ENCODE data around the gene ZNF654.
"Not testable (repeated sequence)": the region's sequence is repeated elsewhere in the genome, so short reads cannot be mapped to it uniquely, and the experiment has no call there.

Gene ZNF654

GRCh38 chr3:88147261-88147660 is 88.2 kb downstream of the ZNF654 start:
- DNase-seq: no peak

GRCh38 chr3:88148651-88149050 is 89.6 kb downstream of the ZNF654 start:
- no peak for DNase-seq

GRCh38 chr3:88149101-88149508 is 90.0 kb downstream of the ZNF654 start:
- DNase-seq: no peak

GRCh38 chr3:88149509-88150362 is 90.7 kb downstream of the ZNF654 start, which contains the start of gene C3orf38:
C3orf38 (plus strand) TSS chr3:88149959; CDS start chr3:88150053, 94 bp downstream.
- DNase-seq: peak; percentile 74

- no peak for DNase-seq
These were observed 91.3 kb downstream of the ZNF654 start for GRCh38 chr3:88150371-88150770.

GRCh38 chr3:88150806-88151205 is 91.8 kb downstream of the ZNF654 start:
- DNase-seq: no peak

- DNase-seq: no peak
These were observed 92.3 kb downstream of the ZNF654 start for GRCh38 chr3:88151358-88151757.

GRCh38 chr3:88152841-88153240 is 93.8 kb downstream of the ZNF654 start:
- no peak for DNase-seq

GRCh38 chr3:88166419-88166971 is 107.4 kb downstream of the ZNF654 start:
- no peak for DNase-seq

- DNase-seq: no peak
These were observed 108.1 kb downstream of the ZNF654 start for GRCh38 chr3:88167173-88167572.

- no peak for DNase-seq
These were observed 108.6 kb downstream of the ZNF654 start for GRCh38 chr3:88167704-88168103.

- no peak for DNase-seq
These were observed 109.1 kb downstream of the ZNF654 start for GRCh38 chr3:88168171-88168570.

GRCh38 chr3:88180398-88180999 is 121.4 kb downstream of the ZNF654 start:
- peak; percentile 17 for DNase-seq

GRCh38 chr3:88182165-88182918 is 123.3 kb downstream of the ZNF654 start:
- not testable (repeated sequence) for DNase-seq

GRCh38 chr3:88188436-88188835 is 129.4 kb downstream of the ZNF654 start:
- DNase-seq: no peak

- no peak for DNase-seq
These were observed 130.3 kb downstream of the ZNF654 start for GRCh38 chr3:88189361-88189810.

GRCh38 chr3:88191872-88192409 is 132.9 kb downstream of the ZNF654 start:
- DNase-seq: no peak

GRCh38 chr3:88192631-88193030 is 133.6 kb downstream of the ZNF654 start:
- no peak for DNase-seq

Data from activated CD8-positive, alpha-beta memory T cell treated with anti-CD3 and anti-CD28 coated beads, Interleukin-2, amount 50 U/mL, for 4 hours (primary cell).